Epithelial cell of esophagus (primary cell): ENCODE data around the gene TSHR.

Source experiments
- DNase-seq: peaks from one replicate; pipeline ENCODE4 v3.0.0; 2010; ENCODE audit warnings: low read depth
- H3K4me3 ChIP-seq: 2 replicates; pipeline ENCODE4 v1.5.1; 2011; ENCODE audit warnings: mild to moderate bottlenecking, low read length, control low read depth
- CTCF ChIP-seq: IDR thresholded peaks from 2 replicates; pipeline ENCODE4 v1.5.1; 2011; ENCODE audit warnings: low read depth, mild to moderate bottlenecking, low read length, control low read depth, inconsistent platforms; ENCODE audit not compliant: insufficient read depth; ENCODE audit errors: missing control alignments

The TSHR gene

GRCh38 chr14:80926397-80927082 lies 28.9 kb upstream of the TSHR start:
- DNase-seq = no peak
- no peak for TF ChIP-seq CTCF
- no peak overlapping the region for H3K4me3 ChIP-seq

GRCh38 chr14:80927083-80927989 lies 28.1 kb upstream of the TSHR start:
- peak; percentile 55 for DNase-seq
- no peak for TF ChIP-seq CTCF
- H3K4me3 ChIP-seq = no peak overlapping the region

- H3K4me3 ChIP-seq = no peak overlapping the region
- DNase-seq = no peak
These were observed 25.3 kb upstream of the TSHR start for GRCh38 chr14:80930095-80930494.

GRCh38 chr14:80930836-80931389 lies 24.5 kb upstream of the TSHR start:
- TF ChIP-seq CTCF = no peak
- peak; percentile 82 for DNase-seq
- H3K4me3 ChIP-seq = no peak overlapping the region

More at GRCh38 chr14:80930095-80930494, 25.3 kb upstream of the TSHR start:
- no peak for TF ChIP-seq CTCF

GRCh38 chr14:80933282-80933681 lies 22.1 kb upstream of the TSHR start:
- DNase-seq = no peak
- TF ChIP-seq CTCF = no peak
- no peak overlapping the region for H3K4me3 ChIP-seq

- DNase-seq = no peak
- no peak for TF ChIP-seq CTCF
- H3K4me3 ChIP-seq = no peak overlapping the region
These were observed 21.7 kb upstream of the TSHR start for GRCh38 chr14:80933686-80934085.

GRCh38 chr14:80940146-80940545 lies 15.3 kb upstream of the TSHR start:
- TF ChIP-seq CTCF = no peak
- no peak for DNase-seq
- H3K4me3 ChIP-seq = no peak overlapping the region
